Measurements from ENCODE around the gene PPP2R2D. TPM values are rescaled to one million over a fixed set of nuclear protein-coding genes. Genes with fewer than 3 reads are reported as not detected.

The PPP2R2D gene
- total RNA-seq, 1 experiment from 2014 or later = 35.1 TPM

DNA sequence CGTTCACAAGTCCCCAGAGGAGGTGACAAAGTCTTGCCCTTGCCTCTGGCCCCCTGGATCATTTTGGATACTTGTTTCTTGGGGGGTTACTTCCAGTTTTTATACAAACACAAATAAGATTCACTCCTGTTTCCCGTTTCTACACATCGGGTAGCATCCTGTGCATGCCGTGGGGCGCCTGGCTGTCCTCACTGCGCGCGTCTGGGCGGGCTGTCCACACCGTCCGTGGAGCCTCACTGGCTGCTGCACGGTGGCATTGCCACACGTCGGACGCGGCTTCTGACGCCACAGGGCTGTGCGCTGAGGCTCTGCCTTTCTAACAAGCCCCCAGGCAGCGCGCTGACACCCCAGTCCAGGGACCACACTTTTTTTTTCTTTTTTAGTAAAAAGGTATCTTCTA lies 62.5 kb downstream of the PPP2R2D start:
- Mint-ChIP-seq H3K4me1 (0 out of 4 replicates have a peak, but pooled peaks cover 0 to 6% of the 10 kb centered on the region in 2 experiments), H3K27me3 (ENCODE audit: low read depth) (no peaks in the 10 kb centered on the region), H3K36me3 (ENCODE audit: insufficient read depth in 1 of 3, low read depth in 3 of 3) (peaks cover 12 to 29% (median 26%) of the 10 kb centered on the region in 3 experiments; a peak in 6 of 7 replicates), H3K4me3 (no peak overlapping the region), H3K27ac (no peak overlapping the region), H3K9me3 (peaks cover 0 to 9% of the 10 kb centered on the region in 2 experiments; a peak in 2 of 5 replicates)
- no peak overlapping the region for H3K9ac ChIP-seq (ENCODE audit: extremely low read depth, insufficient read length, low read length)
- no peak overlapping the region for H3K14ac ChIP-seq (ENCODE audit: insufficient read depth, low read length)
- H3K27me3 ChIP-seq (ENCODE audit: insufficient read depth, low read length) = no peaks in the 10 kb centered on the region
- DNase-seq = no peak
- no peak overlapping the region for H2BK20ac ChIP-seq (ENCODE audit: low read depth, low read length, poor library complexity, severe bottlenecking)
- H4K8ac ChIP-seq (replicated peaks; ENCODE audit: insufficient read length, low read depth, low read length) = no peak overlapping the region
- no peaks in the 10 kb centered on the region for H3K79me2 ChIP-seq (ENCODE audit: insufficient read depth, low read length)
- H3K9me3 ChIP-seq (ENCODE audit: control insufficient read depth, low read depth, low read length) = no peaks in the 10 kb centered on the region
- no peak overlapping the region for H2BK5ac ChIP-seq (ENCODE audit: insufficient read length, low read length)
- H3K56ac ChIP-seq (ENCODE audit: insufficient read length, low read depth, low read length) = no peak overlapping the region
- H3K4ac ChIP-seq (ENCODE audit: low read depth, low read length) = no peak overlapping the region
- TF ChIP-seq, protein P1, sequence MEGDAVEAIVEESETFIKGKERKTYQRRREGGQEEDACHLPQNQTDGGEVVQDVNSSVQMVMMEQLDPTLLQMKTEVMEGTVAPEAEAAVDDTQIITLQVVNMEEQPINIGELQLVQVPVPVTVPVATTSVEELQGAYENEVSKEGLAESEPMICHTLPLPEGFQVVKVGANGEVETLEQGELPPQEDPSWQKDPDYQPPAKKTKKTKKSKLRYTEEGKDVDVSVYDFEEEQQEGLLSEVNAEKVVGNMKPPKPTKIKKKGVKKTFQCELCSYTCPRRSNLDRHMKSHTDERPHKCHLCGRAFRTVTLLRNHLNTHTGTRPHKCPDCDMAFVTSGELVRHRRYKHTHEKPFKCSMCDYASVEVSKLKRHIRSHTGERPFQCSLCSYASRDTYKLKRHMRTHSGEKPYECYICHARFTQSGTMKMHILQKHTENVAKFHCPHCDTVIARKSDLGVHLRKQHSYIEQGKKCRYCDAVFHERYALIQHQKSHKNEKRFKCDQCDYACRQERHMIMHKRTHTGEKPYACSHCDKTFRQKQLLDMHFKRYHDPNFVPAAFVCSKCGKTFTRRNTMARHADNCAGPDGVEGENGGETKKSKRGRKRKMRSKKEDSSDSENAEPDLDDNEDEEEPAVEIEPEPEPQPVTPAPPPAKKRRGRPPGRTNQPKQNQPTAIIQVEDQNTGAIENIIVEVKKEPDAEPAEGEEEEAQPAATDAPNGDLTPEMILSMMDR (conservative IDR thresholded peaks at IDR 0.05) = no peak
- H3K4me2 ChIP-seq (ENCODE audit: insufficient read depth, insufficient read length, low read length) = no peak overlapping the region
- H4K5ac ChIP-seq (ENCODE audit: insufficient read length, low read depth, low read length) = no peak overlapping the region
- no peak overlapping the region for H2AK5ac ChIP-seq (ENCODE audit: insufficient read length, low read length)
- H3K4me1 ChIP-seq (ENCODE audit: insufficient read depth, low read length) = no peaks in the 10 kb centered on the region
- no peak overlapping the region for H3T11ph ChIP-seq (ENCODE audit: low read length)
- no peak overlapping the region for H4K91ac ChIP-seq (ENCODE audit: insufficient read length, low read depth, low read length)
- H4K20me1 ChIP-seq (ENCODE audit: control insufficient read depth, insufficient read depth, insufficient read length) = peaks cover 3% of the 10 kb centered on the region
- no peaks in the 10 kb centered on the region for H3K79me1 ChIP-seq (ENCODE audit: insufficient read depth, low read depth, low read length, poor library complexity, severe bottlenecking)
- no peak overlapping the region for H2BK12ac ChIP-seq (ENCODE audit: insufficient read length, low read depth, low read length)
- no peak overlapping the region for H2BK120ac ChIP-seq (ENCODE audit: low read depth, low read length, poor library complexity, severe bottlenecking)
- no peak overlapping the region for H3K27ac ChIP-seq (ENCODE audit: insufficient read length, low read depth, low read length)
- no peak overlapping the region for H2BK15ac ChIP-seq (ENCODE audit: low read depth, low read length)
- no peak overlapping the region for H3K23ac ChIP-seq (ENCODE audit: insufficient read length, low read depth, low read length)
- peaks cover 4% of the 10 kb centered on the region for H3K23me2 ChIP-seq (ENCODE audit: insufficient read length, low read depth, low read length, poor library complexity, severe bottlenecking)
- WGBS (ENCODE audit: extremely low coverage, insufficient read length, low lambda C conversion rate) = no CpG with 5 or more reads among the region's 20 CpGs
- no peak overlapping the region for H3K18ac ChIP-seq (ENCODE audit: insufficient read length, low read depth, low read length)
- no peak overlapping the region for H2AFZ ChIP-seq (ENCODE audit: low read length)
